GM19351 (cell line): ENCODE measurements around the gene ZNF823.
"Not testable (repeated sequence)": the region's sequence is repeated elsewhere in the genome, so short reads cannot be mapped to it uniquely, and the experiment has no call there.

Source experiments
- ATAC-seq: cut with Tn5 transposase; IDR thresholded peaks from one replicate; pipeline ENCODE4 v1.9.1; 2021; ENCODE audit warnings: mild to moderate bottlenecking, moderate library complexity; ENCODE audit not compliant: unreplicated experiment

Gene ZNF823

GRCh38 chr19:11684987-11685675 is 53.6 kb downstream of the ZNF823 start:
- ATAC-seq = no peak

- ATAC-seq = no peak
These were observed 58.0 kb downstream of the ZNF823 start for GRCh38 chr19:11680689-11681302.

- no peak for ATAC-seq
These were observed 60.2 kb downstream of the ZNF823 start for GRCh38 chr19:11678504-11678903.

GRCh38 chr19:11676661-11677600 is 61.8 kb downstream of the ZNF823 start:
- not testable (repeated sequence) for ATAC-seq

GRCh38 chr19:11675569-11675968 is 63.2 kb downstream of the ZNF823 start:
- ATAC-seq = no peak

GRCh38 chr19:11674067-11674492 is 64.7 kb downstream of the ZNF823 start:
- ATAC-seq = no peak

GRCh38 chr19:11673608-11674041 is 65.1 kb downstream of the ZNF823 start:
- ATAC-seq = no peak
